ENCODE measurements around the gene GMCL2. TPM values are rescaled to one million over a fixed set of nuclear protein-coding genes. Genes with fewer than 3 reads are reported as not detected.

The GMCL2 gene
- total and polyA plus RNA-seq, 11 donors, result not detected

DNA sequence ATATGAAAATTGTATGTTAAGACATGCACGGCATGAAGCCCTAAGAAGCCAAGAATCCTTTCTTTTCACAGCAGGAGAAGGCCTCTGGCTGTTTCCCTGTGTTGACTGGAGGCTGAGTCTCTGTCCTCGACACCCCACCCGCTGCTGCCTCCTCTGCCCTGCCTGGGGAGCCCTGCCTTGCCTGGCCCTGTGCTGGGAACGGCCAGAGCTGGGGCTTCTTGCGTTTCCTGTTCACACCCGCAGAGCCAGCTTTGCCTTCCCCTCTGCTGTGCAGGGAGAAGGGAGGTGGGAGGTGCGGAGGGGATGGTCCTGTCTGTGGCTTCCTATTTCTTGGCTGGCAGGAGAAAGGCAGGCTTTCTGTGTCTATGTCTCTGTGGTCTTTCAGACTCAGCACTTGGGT lies 6.9 kb upstream of the GMCL2 start:
- no peak for ATAC-seq
- Histone ChIP-seq H3K4me3 (no peak overlapping the region), H3K9me3 (no peaks in the 10 kb centered on the region), H3K36me3 (no peaks in the 10 kb centered on the region), H3K27ac (no peak overlapping the region), H3K27me3 (peaks cover 0 to 15% (median 0%) of the 10 kb centered on the region in 9 donors), H3K4me1 (peaks cover 0 to 8% (median 0%) of the 10 kb centered on the region in 12 donors)
- TF ChIP-seq POLR2A (IDR thresholded peaks at IDR 0.05), result no peak
- TF ChIP-seq, protein P1, sequence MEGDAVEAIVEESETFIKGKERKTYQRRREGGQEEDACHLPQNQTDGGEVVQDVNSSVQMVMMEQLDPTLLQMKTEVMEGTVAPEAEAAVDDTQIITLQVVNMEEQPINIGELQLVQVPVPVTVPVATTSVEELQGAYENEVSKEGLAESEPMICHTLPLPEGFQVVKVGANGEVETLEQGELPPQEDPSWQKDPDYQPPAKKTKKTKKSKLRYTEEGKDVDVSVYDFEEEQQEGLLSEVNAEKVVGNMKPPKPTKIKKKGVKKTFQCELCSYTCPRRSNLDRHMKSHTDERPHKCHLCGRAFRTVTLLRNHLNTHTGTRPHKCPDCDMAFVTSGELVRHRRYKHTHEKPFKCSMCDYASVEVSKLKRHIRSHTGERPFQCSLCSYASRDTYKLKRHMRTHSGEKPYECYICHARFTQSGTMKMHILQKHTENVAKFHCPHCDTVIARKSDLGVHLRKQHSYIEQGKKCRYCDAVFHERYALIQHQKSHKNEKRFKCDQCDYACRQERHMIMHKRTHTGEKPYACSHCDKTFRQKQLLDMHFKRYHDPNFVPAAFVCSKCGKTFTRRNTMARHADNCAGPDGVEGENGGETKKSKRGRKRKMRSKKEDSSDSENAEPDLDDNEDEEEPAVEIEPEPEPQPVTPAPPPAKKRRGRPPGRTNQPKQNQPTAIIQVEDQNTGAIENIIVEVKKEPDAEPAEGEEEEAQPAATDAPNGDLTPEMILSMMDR (IDR thresholded peaks at IDR 0.05), result no peak
- intact Hi-C loops (cut with DNase I), result no loop called here
- no peak for DNase-seq
- WGBS, 4 donors, result 15 to 34% (median 30%) methylated on average over 5 to 7 of the region's 7 CpGs

DNA sequence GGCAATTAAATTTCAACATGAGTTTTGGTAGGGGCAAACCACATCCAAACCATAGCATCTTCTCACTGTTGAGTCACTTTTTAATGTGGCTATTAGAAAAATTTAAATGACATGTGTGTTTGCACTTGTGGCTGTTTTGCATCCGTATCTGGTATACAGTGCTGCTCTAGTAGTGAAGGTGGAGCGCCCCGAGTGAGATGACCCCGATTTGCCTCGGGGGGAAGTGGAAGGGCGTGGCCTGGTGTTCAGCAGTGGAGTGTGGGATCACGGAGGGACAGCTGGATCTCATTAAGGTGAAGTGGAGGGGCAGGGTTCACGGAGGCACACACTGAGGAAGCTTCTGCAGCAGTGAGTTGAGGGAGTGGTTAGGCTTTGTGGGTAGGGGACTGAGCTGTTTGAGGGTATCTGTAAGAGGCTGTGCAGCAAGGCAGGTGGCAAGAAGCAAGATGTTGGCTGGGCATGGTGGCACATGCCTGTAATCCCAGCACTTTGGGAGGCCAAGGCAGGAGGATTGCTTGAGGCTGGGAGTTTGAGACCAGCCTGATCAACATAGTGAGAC lies 6.2 kb upstream of the GMCL2 start:
- ATAC-seq (no peak), DNase-seq (no peak)
- peaks cover 0 to 15% (median 0%) of the 10 kb centered on the region in 9 donors for H3K27me3 ChIP-seq
- intact Hi-C loops (cut with DNase I), result no loop called here
- H3K4me3 ChIP-seq, result no peak overlapping the region
- no peaks in the 10 kb centered on the region for H3K9me3 ChIP-seq
- H3K4me1 ChIP-seq, result peaks cover 0 to 8% (median 0%) of the 10 kb centered on the region in 12 donors
- TF ChIP-seq POLR2A (IDR thresholded peaks at IDR 0.05), result no peak
- TF ChIP-seq, protein P1 (IDR thresholded peaks at IDR 0.05), result no peak
- 70 to 75% (median 73%) methylated on average over 8 of the region's 8 CpGs for WGBS, 4 donors
- H3K36me3 ChIP-seq, result no peaks in the 10 kb centered on the region
- no peak overlapping the region for H3K27ac ChIP-seq

DNA sequence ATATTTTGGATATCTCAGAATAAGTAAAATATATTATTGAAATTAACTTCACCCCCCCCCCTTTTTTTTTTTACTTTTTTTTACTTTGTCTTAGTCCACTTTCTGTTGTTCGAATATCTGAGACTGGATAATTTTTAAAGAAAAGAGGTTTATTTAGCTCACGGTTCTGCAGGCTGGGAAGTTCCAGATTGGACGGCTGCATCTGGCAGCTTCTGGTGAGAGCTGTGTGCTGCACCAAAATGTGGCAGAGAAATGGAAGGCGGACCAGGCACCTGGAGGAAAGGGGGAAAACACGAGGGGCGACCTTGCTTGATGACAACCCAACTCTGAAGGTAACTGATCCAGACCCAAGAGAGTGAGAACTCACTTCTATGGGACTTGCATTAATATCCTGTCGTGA lies 5.6 kb upstream of the GMCL2 start:
- no peak overlapping the region for H3K4me3 ChIP-seq
- no peaks in the 10 kb centered on the region for H3K36me3 ChIP-seq
- no peaks in the 10 kb centered on the region for H3K9me3 ChIP-seq
- no peak for DNase-seq
- 86 to 90% (median 89%) methylated on average over 7 of the region's 7 CpGs for WGBS, 4 donors
- peaks cover 0 to 8% (median 0%) of the 10 kb centered on the region in 12 donors for H3K4me1 ChIP-seq
- TF ChIP-seq POLR2A (IDR thresholded peaks at IDR 0.05), result no peak
- TF ChIP-seq, protein P1 (IDR thresholded peaks at IDR 0.05), result no peak
- H3K27ac ChIP-seq, result no peak overlapping the region
- ATAC-seq, result no peak
- H3K27me3 ChIP-seq, result peaks cover 0 to 15% (median 0%) of the 10 kb centered on the region in 9 donors
- intact Hi-C loops (cut with DNase I), result no loop called here

DNA sequence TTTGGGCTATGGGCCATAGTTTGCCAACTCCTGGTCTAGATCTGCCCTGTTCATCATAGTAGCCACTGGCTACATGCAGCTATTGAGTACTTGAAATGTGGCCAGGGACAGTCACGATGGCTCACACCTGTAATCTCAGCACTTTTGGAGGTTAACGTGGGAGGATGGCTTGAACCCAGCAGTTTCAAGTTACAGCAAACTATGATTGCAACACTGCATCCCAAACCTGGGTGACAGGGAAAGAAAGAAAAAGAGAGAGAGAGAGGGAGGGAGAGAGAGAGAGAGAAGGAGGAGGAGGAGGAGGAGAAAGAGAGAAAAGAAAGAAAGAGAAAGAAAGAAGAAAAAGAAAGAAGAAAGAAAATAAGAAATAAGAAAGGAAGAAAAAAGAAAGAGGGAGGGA lies 5.1 kb upstream of the GMCL2 start:
- no peaks in the 10 kb centered on the region for H3K9me3 ChIP-seq
- 56 to 68% (median 61%) methylated on average over 2 of the region's 2 CpGs for WGBS, 4 donors
- no peak for TF ChIP-seq POLR2A (IDR thresholded peaks at IDR 0.05)
- TF ChIP-seq, protein P1 (IDR thresholded peaks at IDR 0.05), result no peak
- no peak overlapping the region for H3K27ac ChIP-seq
- DNase-seq (no peak), ATAC-seq (no peak)
- H3K4me1 ChIP-seq, result peaks cover 0 to 8% (median 0%) of the 10 kb centered on the region in 12 donors
- H3K27me3 ChIP-seq, result peaks cover 0 to 15% (median 0%) of the 10 kb centered on the region in 9 donors
- no peaks in the 10 kb centered on the region for H3K36me3 ChIP-seq
- no peak overlapping the region for H3K4me3 ChIP-seq
- intact Hi-C loops (cut with DNase I), result no loop called here
